SK-N-SH (cell line): ENCODE data around the gene GSK3B. TPM values are rescaled to one million over a fixed set of nuclear protein-coding genes. Genes with fewer than 3 reads are reported as not detected.
A peak's percentile ranks its signal among the peaks of the same experiment; 100 is the strongest.

Source experiments
- CTCF ChIA-PET: fragments of 300-600, 350-600 bp; formaldehyde crosslinking; extraction: SDS; loops from one replicate; lab custom pipeline; 2021; lab: Yijun Ruan, JAX
- POLR2A ChIA-PET: fragments of 350-600 bp; sonication (Branson Sonifier 250); formaldehyde crosslinking; extraction: SDS; loops from one replicate; lab custom pipeline; 2020; ENCODE audit warnings: antibody characterized with exemption, inconsistent platforms; lab: Yijun Ruan, JAX
- DNase-seq: peaks from one replicate; pipeline ENCODE4 v3.0.0; 2012
- H2AFZ ChIP-seq: fragments of 200-600 bp; sonication (generic); 2 replicates; pipeline ENCODE4 v1.8.1; 2016; ENCODE audit warnings: antibody characterized with exemption, mild to moderate bottlenecking, low read depth
- H3F3A ChIP-seq: fragments of 200-600 bp; sonication (generic); replicated peaks from 2 replicates; pipeline ENCODE3; 2016; ENCODE audit warnings: antibody characterized with exemption, mild to moderate bottlenecking; ENCODE audit not compliant: insufficient read depth
- H3K27ac ChIP-seq, 2 experiments: fragments of 200-500 bp in 1 of 2; fragments of 200-600 bp in 1 of 2; sonication (Bioruptor generic) in 1 of 2; sonication (generic), shearing (Covaris generic) in 1 of 2; 2 replicates each; pipeline versions ENCODE4 v1.5.1 to v1.6.1; 2014 to 2016; ENCODE audit warnings: low read depth in 2 of 2, inconsistent platforms in 1 of 2, low read length in 1 of 2, mild to moderate bottlenecking in 1 of 2, mixed read lengths in 1 of 2
- H3K27me3 ChIP-seq: fragments of 200-600 bp; sonication (generic), shearing (Covaris generic); 2 replicates; pipeline ENCODE4 v1.6.1; 2016; ENCODE audit warnings: mixed run types; ENCODE audit not compliant: insufficient read depth
- H3K36me3 ChIP-seq, 2 experiments: fragments of 200-500 bp in 1 of 2; fragments of 200-600 bp in 1 of 2; sonication (Bioruptor generic) in 1 of 2; sonication (generic) in 1 of 2; replicated peaks in 1 of 2; 2 replicates each; pipeline versions ENCODE3 to v1.5.1; 2014 to 2016; ENCODE audit warnings: low read length in 1 of 2, mild to moderate bottlenecking in 1 of 2; ENCODE audit not compliant: insufficient read depth in 2 of 2, control insufficient read depth in 1 of 2
- H3K4me1 ChIP-seq, 2 experiments: fragments of 200-500 bp in 1 of 2; fragments of 200-600 bp in 1 of 2; sonication (Bioruptor generic) in 1 of 2; sonication (generic), shearing (Covaris generic) in 1 of 2; 2 replicates each; pipeline versions ENCODE4 v1.5.1 to v1.6.1; 2014 to 2016; ENCODE audit warnings: low read depth in 1 of 2, low read length in 1 of 2, mixed run types in 1 of 2; ENCODE audit not compliant: insufficient read depth in 2 of 2, control insufficient read depth in 1 of 2
- H3K4me2 ChIP-seq: fragments of 200-600 bp; sonication (generic), shearing (Covaris generic); 2 replicates; pipeline ENCODE4 v1.6.1; 2017; ENCODE audit warnings: mixed run types
- H3K4me3 ChIP-seq, 2 experiments: fragments of 200-500 bp in 1 of 2; fragments of 200-600 bp in 1 of 2; sonication (Bioruptor generic) in 1 of 2; sonication (generic), shearing (Covaris generic) in 1 of 2; 2 replicates each; pipeline versions ENCODE4 v1.5.1 to v1.8.1; 2014 to 2016; ENCODE audit warnings: low read depth in 2 of 2, inconsistent platforms in 1 of 2, low read length in 1 of 2, mild to moderate bottlenecking in 1 of 2, mixed read lengths in 1 of 2, moderate library complexity in 1 of 2
- H3K79me2 ChIP-seq: fragments of 200-600 bp; sonication (generic); 2 replicates; pipeline ENCODE4 v1.8.1; 2017; ENCODE audit warnings: mild to moderate bottlenecking; ENCODE audit not compliant: insufficient read depth
- H3K9ac ChIP-seq: fragments of 200-600 bp; sonication (generic); 2 replicates; pipeline ENCODE4 v1.6.1; 2017; ENCODE audit warnings: mixed run types
- H3K9me2 ChIP-seq: fragments of 200-600 bp; sonication (generic); 2 replicates; pipeline ENCODE4 v1.6.1; 2017; ENCODE audit warnings: mixed run types
- H3K9me3 ChIP-seq: fragments of 200-600 bp; sonication (generic); 2 replicates; pipeline ENCODE4 v1.6.1; 2017; ENCODE audit warnings: mixed run types, mild to moderate bottlenecking, moderate library complexity
- H4K20me1 ChIP-seq: fragments of 200-600 bp; sonication (generic); 2 replicates; pipeline ENCODE4 v1.6.1; 2017; ENCODE audit warnings: mild to moderate bottlenecking, mixed run types; ENCODE audit not compliant: insufficient read depth
- CHD2 ChIP-seq: fragments of 150-350 bp; IDR thresholded peaks from 2 replicates; pipeline ENCODE4 v1.6.1; 2018; ENCODE audit warnings: low read length; ENCODE audit not compliant: partially characterized antibody
- ELF1 ChIP-seq: IDR thresholded peaks from 2 replicates; pipeline ENCODE4 v1.4.0; 2012
- EP300 ChIP-seq, 2 experiments: IDR thresholded peaks; 2 replicates each; pipeline versions ENCODE4 v1.4.0 to v1.6.1; 2012; ENCODE audit warnings: borderline replicate concordance in 1 of 2, low read depth in 1 of 2, low read length in 1 of 2
- FOSL2 ChIP-seq: IDR thresholded peaks from 2 replicates; pipeline ENCODE4 v1.4.0; 2012; ENCODE audit warnings: low read depth, mild to moderate bottlenecking, moderate library complexity, borderline replicate concordance
- FOXJ3 ChIP-seq: sonication (generic); formaldehyde crosslinking; IDR thresholded peaks from 2 replicates; pipeline ENCODE4 v1.5.1; 2020; ENCODE audit warnings: mild to moderate bottlenecking, missing genetic modification reagents
- GABPA ChIP-seq: IDR thresholded peaks from 2 replicates; pipeline ENCODE4 v1.4.0; 2012; ENCODE audit warnings: low read depth, mild to moderate bottlenecking
- GATA2 ChIP-seq: sonication (generic); formaldehyde crosslinking; IDR thresholded peaks from 2 replicates; pipeline ENCODE4 v1.5.0; 2020; ENCODE audit warnings: mild to moderate bottlenecking, missing genetic modification reagents
- JUND ChIP-seq: IDR thresholded peaks from 2 replicates; pipeline ENCODE4 v1.4.0; 2012
- MAX ChIP-seq: IDR thresholded peaks from 2 replicates; pipeline ENCODE4 v1.4.0; 2012; ENCODE audit warnings: low read depth
- MEF2A ChIP-seq: IDR thresholded peaks from 2 replicates; pipeline ENCODE4 v1.4.0; 2012; ENCODE audit warnings: low read depth, borderline replicate concordance
- MXI1 ChIP-seq: IDR thresholded peaks from 2 replicates; pipeline ENCODE4 v1.6.1; 2012; ENCODE audit warnings: mild to moderate bottlenecking, low read depth, low read length, improper control_type of control experiment
- NFIC ChIP-seq: IDR thresholded peaks from 2 replicates; pipeline ENCODE4 v1.4.0; 2012; ENCODE audit warnings: borderline replicate concordance
- NRF1 ChIP-seq: IDR thresholded peaks from 2 replicates; pipeline ENCODE4 v1.6.1; 2012; ENCODE audit warnings: low read depth, mild to moderate bottlenecking, low read length
- PBX3 ChIP-seq: IDR thresholded peaks from 2 replicates; pipeline ENCODE4; 2012
- POLR2AphosphoS5 ChIP-seq: IDR thresholded peaks from 2 replicates; pipeline ENCODE4 v1.6.1; 2012; ENCODE audit warnings: low read depth, low read length
- RAD21 ChIP-seq: IDR thresholded peaks from 2 replicates; pipeline ENCODE4 v1.6.1; 2012; ENCODE audit warnings: mild to moderate bottlenecking, low read length
- RCOR1 ChIP-seq: fragments of 150-350 bp; IDR thresholded peaks from 2 replicates; pipeline ENCODE4 v1.6.1; 2017; ENCODE audit warnings: antibody characterized with exemption, low read length
- RFX5 ChIP-seq: IDR thresholded peaks from 2 replicates; pipeline ENCODE4 v1.6.1; 2012; ENCODE audit warnings: mild to moderate bottlenecking, improper control_type of control experiment, low read length
- RXRA ChIP-seq: IDR thresholded peaks from 2 replicates; pipeline ENCODE4 v1.4.0; 2012; ENCODE audit warnings: low read depth, mild to moderate bottlenecking, borderline replicate concordance
- SIN3A ChIP-seq: IDR thresholded peaks from 2 replicates; pipeline ENCODE4 v1.6.1; 2012; ENCODE audit warnings: low read depth, mild to moderate bottlenecking, low read length, moderate library complexity, borderline replicate concordance
- SMC3 ChIP-seq: IDR thresholded peaks from 2 replicates; pipeline ENCODE4 v1.6.1; 2012; ENCODE audit warnings: low read depth, low read length, improper control_type of control experiment
- TEAD4 ChIP-seq: IDR thresholded peaks from 2 replicates; pipeline ENCODE4 v1.4.0; 2012; ENCODE audit warnings: mild to moderate bottlenecking, borderline replicate concordance; ENCODE audit not compliant: insufficient read depth
- YY1 ChIP-seq: IDR thresholded peaks from 2 replicates; pipeline ENCODE4 v1.4.0; 2012; ENCODE audit warnings: low read depth, mild to moderate bottlenecking
- WGBS: methylation state at CpG from one replicate; pipeline ENCODE4 v1.1.6; 2017; ENCODE audit warnings: low lambda C conversion rate; 5-methylcytosine and 5-hydroxymethylcytosine counted together
- polyA plus RNA-seq, 3 experiments: library from polyadenylated mRNA; depleted of rRNA; stranded (reverse); fragments of >200 nt; gene quantifications; 2 replicates each; pipeline ENCODE4 v1.2.3, GENCODE V29; 2012
- TF ChIP-seq, protein P1 (sequence below): fragments of 200-600 bp; sonication (generic); IDR thresholded peaks from 2 replicates; pipeline ENCODE4 v1.6.1; 2017; ENCODE audit warnings: antibody characterized with exemption, mild to moderate bottlenecking, moderate library complexity
- TF ChIP-seq, protein P2 (sequence below): fragments of 150-350 bp; IDR thresholded peaks from 2 replicates; pipeline ENCODE4 v1.6.1; 2017; ENCODE audit warnings: antibody characterized with exemption, low read length, low read depth, borderline replicate concordance
- TF ChIP-seq, protein P3 (sequence below): IDR thresholded peaks from 2 replicates; pipeline ENCODE4 v1.4.0; 2012; ENCODE audit warnings: low read depth, borderline replicate concordance
- TF ChIP-seq, protein P4 (sequence below): IDR thresholded peaks from 2 replicates; pipeline ENCODE4 v1.4.0; 2012; ENCODE audit warnings: low read depth, borderline replicate concordance

GSK3B gene
- polyA plus RNA-seq, 1 of the 3 experiments (the other 2 are of a cell fraction) = 15.9 TPM

GRCh38 chr3:120129718-120130513, 35.7 kb upstream of the GSK3B start:
- no peaks in the 10 kb centered on the region for H3K36me3 ChIP-seq
- no peaks in the 10 kb centered on the region for H4K20me1 ChIP-seq
- DNase-seq = no peak
- ChIA-PET CTCF (interaction anchor here (1.3 to 1.9 kb wide), 3 partner anchors 18 to 238 kb away, joined by 3 to 6 read pairs (median 5); no protein-coding TSS in a partner anchor), POLR2A (no interaction called here)
- H3K4me3 ChIP-seq = no peak overlapping the region
- no peak overlapping the region for H3K27ac ChIP-seq
- no peaks in the 10 kb centered on the region for H3K79me2 ChIP-seq
- H3K9me3 ChIP-seq = no peaks in the 10 kb centered on the region
- WGBS = 86% methylated on average over 2 of the region's 2 CpGs
- H2AFZ ChIP-seq = no peak overlapping the region
- no peaks in the 10 kb centered on the region for H3K9me2 ChIP-seq
- H3K4me2 ChIP-seq = no peak overlapping the region
- no peaks in the 10 kb centered on the region for H3K27me3 ChIP-seq
- H3K4me1 ChIP-seq = no peaks in the 10 kb centered on the region; a peak in 1 of 4 replicates
- H3F3A ChIP-seq = no peaks in the 10 kb centered on the region
- H3K9ac ChIP-seq = no peak overlapping the region
- TF ChIP-seq ELF1 (no peak), GABPA (no peak), JUND (peak; percentile 18; the same call in 1 of the 2 replicates), RAD21 (no peak), RFX5 (no peak), CHD2 (no peak), MAX (no peak), SIN3A (no peak), GATA2 (CRISPR knock-in tag) (no peak), MXI1 (no peak), SMC3 (no peak), FOSL2 (peak; percentile 13; the same call in 1 of the 2 replicates), RXRA (no peak), MEF2A (no peak), EP300 (IDR thresholded peaks at IDR 0.05; ENCODE audit: borderline replicate concordance in 1 of 2, low read depth in 1 of 2, low read length in 1 of 2) (no peak), POLR2AphosphoS5 (no peak), FOXJ3 (CRISPR knock-in tag) (no peak), TEAD4 (no peak), RCOR1 (no peak), NFIC (peak; percentile 6; the same call in 1 of the 2 replicates), NRF1 (no peak), YY1 (no peak), PBX3 (0 out of 2 replicates have a peak, but pooled peaks have one; percentile 19)
- TF ChIP-seq, protein P1, sequence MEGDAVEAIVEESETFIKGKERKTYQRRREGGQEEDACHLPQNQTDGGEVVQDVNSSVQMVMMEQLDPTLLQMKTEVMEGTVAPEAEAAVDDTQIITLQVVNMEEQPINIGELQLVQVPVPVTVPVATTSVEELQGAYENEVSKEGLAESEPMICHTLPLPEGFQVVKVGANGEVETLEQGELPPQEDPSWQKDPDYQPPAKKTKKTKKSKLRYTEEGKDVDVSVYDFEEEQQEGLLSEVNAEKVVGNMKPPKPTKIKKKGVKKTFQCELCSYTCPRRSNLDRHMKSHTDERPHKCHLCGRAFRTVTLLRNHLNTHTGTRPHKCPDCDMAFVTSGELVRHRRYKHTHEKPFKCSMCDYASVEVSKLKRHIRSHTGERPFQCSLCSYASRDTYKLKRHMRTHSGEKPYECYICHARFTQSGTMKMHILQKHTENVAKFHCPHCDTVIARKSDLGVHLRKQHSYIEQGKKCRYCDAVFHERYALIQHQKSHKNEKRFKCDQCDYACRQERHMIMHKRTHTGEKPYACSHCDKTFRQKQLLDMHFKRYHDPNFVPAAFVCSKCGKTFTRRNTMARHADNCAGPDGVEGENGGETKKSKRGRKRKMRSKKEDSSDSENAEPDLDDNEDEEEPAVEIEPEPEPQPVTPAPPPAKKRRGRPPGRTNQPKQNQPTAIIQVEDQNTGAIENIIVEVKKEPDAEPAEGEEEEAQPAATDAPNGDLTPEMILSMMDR = no peak
- TF ChIP-seq, protein P2, sequence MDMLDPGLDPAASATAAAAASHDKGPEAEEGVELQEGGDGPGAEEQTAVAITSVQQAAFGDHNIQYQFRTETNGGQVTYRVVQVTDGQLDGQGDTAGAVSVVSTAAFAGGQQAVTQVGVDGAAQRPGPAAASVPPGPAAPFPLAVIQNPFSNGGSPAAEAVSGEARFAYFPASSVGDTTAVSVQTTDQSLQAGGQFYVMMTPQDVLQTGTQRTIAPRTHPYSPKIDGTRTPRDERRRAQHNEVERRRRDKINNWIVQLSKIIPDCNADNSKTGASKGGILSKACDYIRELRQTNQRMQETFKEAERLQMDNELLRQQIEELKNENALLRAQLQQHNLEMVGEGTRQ = no peak
- TF ChIP-seq, protein P3, sequence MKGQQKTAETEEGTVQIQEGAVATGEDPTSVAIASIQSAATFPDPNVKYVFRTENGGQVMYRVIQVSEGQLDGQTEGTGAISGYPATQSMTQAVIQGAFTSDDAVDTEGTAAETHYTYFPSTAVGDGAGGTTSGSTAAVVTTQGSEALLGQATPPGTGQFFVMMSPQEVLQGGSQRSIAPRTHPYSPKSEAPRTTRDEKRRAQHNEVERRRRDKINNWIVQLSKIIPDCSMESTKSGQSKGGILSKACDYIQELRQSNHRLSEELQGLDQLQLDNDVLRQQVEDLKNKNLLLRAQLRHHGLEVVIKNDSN = no peak
- TF ChIP-seq, protein P4, sequence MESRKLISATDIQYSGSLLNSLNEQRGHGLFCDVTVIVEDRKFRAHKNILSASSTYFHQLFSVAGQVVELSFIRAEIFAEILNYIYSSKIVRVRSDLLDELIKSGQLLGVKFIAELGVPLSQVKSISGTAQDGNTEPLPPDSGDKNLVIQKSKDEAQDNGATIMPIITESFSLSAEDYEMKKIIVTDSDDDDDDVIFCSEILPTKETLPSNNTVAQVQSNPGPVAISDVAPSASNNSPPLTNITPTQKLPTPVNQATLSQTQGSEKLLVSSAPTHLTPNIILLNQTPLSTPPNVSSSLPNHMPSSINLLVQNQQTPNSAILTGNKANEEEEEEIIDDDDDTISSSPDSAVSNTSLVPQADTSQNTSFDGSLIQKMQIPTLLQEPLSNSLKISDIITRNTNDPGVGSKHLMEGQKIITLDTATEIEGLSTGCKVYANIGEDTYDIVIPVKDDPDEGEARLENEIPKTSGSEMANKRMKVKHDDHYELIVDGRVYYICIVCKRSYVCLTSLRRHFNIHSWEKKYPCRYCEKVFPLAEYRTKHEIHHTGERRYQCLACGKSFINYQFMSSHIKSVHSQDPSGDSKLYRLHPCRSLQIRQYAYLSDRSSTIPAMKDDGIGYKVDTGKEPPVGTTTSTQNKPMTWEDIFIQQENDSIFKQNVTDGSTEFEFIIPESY = no peak
